ENCODE measurements around the gene MYO16.

MYO16 gene

GRCh38 chr13:108924541-108924940 lies 295.1 kb downstream of the MYO16 start:
- no peak overlapping the region for H4K91ac ChIP-seq (ENCODE audit: low read length)
- H3K4me2 ChIP-seq (ENCODE audit: low read length, poor library complexity, severe bottlenecking) = no peak overlapping the region
- no peaks in the 10 kb centered on the region for H3K27me3 ChIP-seq (ENCODE audit: control insufficient read depth in 1 of 2, insufficient read depth in 1 of 2, low read length in 2 of 2)
- no peaks in the 10 kb centered on the region for H3K79me1 ChIP-seq (replicated peaks; ENCODE audit: low read length, poor library complexity, severe bottlenecking)
- no peaks in the 10 kb centered on the region for H3K36me3 ChIP-seq (ENCODE audit: control insufficient read depth in 1 of 2, insufficient read depth in 2 of 2, low read depth in 1 of 2, low read length in 2 of 2)
- H3K23ac ChIP-seq (ENCODE audit: low read length in 2 of 2) = no peak overlapping the region
- DNase-seq = no peak
- H3K9ac ChIP-seq (ENCODE audit: low read length) = no peak overlapping the region
- H2BK12ac ChIP-seq (ENCODE audit: low read length in 2 of 2) = no peak overlapping the region
- H3K18ac ChIP-seq (ENCODE audit: low read depth in 1 of 2, low read length in 2 of 2) = no peak overlapping the region
- no peaks in the 10 kb centered on the region for H3K9me3 ChIP-seq (ENCODE audit: control insufficient read depth, low read length)
- no peak overlapping the region for H3K14ac ChIP-seq (ENCODE audit: low read length in 2 of 2)
- H2BK120ac ChIP-seq (ENCODE audit: low read depth, low read length) = no peak overlapping the region
- no peak overlapping the region for H2BK5ac ChIP-seq (ENCODE audit: low read depth, low read length, poor library complexity, severe bottlenecking)
- H3K4ac ChIP-seq (ENCODE audit: low read depth in 1 of 2, low read length in 2 of 2) = no peak overlapping the region
- no peak overlapping the region for H2AK5ac ChIP-seq (ENCODE audit: low read length, severe bottlenecking)
- H3K27ac ChIP-seq (ENCODE audit: low read length, poor library complexity, severe bottlenecking) = no peak overlapping the region
- H2BK15ac ChIP-seq (ENCODE audit: low read depth, poor library complexity, severe bottlenecking) = no peak overlapping the region
- H3K4me1 ChIP-seq (ENCODE audit: control insufficient read depth, insufficient read depth, low read depth, low read length) = no peaks in the 10 kb centered on the region
- H4K8ac ChIP-seq (ENCODE audit: low read length) = no peak overlapping the region
- WGBS = 89% methylated on average over 11 of the region's 11 CpGs
- H2AFZ ChIP-seq (ENCODE audit: low read depth, low read length) = no peak overlapping the region
- H3K4me3 ChIP-seq (ENCODE audit: insufficient read depth in 1 of 2, low read depth in 1 of 2, low read length in 2 of 2) = no peak overlapping the region

DNA sequence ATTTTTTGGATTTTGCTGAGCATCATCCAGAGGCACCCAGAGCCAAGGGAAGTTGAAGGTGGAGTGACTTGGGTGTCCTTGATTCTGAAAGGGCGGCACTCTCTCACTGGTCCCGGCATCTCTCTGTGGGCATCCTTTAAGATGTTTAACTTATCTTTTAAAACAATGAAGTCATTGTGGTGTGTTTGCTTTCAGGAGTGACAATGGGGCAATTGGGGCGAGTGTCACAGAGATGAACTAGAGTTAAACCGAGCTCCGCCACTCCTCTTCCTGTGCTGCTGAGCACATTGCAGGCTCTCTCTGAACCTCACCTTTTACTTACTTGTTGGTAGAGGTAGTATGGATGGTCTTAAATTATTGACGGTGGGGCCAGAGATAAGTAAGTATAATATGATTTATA lies 295.7 kb downstream of the MYO16 start:
- 99% methylated on average over 5 of the region's 6 CpGs for WGBS
- no peak for DNase-seq
- H3K27me3 ChIP-seq (ENCODE audit: control insufficient read depth in 1 of 2, insufficient read depth in 1 of 2, low read length in 2 of 2) = no peaks in the 10 kb centered on the region
- no peaks in the 10 kb centered on the region for H3K36me3 ChIP-seq (ENCODE audit: control insufficient read depth in 1 of 2, insufficient read depth in 2 of 2, low read depth in 1 of 2, low read length in 2 of 2)
- H3K27ac ChIP-seq (ENCODE audit: low read length, poor library complexity, severe bottlenecking) = no peak overlapping the region
- no peak overlapping the region for H3K23ac ChIP-seq (ENCODE audit: low read length in 2 of 2)
- H2BK5ac ChIP-seq (ENCODE audit: low read depth, low read length, poor library complexity, severe bottlenecking) = no peak overlapping the region
- H2BK120ac ChIP-seq (ENCODE audit: low read depth, low read length) = no peak overlapping the region
- no peaks in the 10 kb centered on the region for H3K4me1 ChIP-seq (ENCODE audit: control insufficient read depth, insufficient read depth, low read depth, low read length)
- H3K14ac ChIP-seq (ENCODE audit: low read length in 2 of 2) = no peak overlapping the region
- H4K91ac ChIP-seq (ENCODE audit: low read length) = no peak overlapping the region
- no peak overlapping the region for H3K9ac ChIP-seq (ENCODE audit: low read length)
- H3K9me3 ChIP-seq (ENCODE audit: control insufficient read depth, low read length) = no peaks in the 10 kb centered on the region
- no peak overlapping the region for H2BK15ac ChIP-seq (ENCODE audit: low read depth, poor library complexity, severe bottlenecking)
- H3K18ac ChIP-seq (ENCODE audit: low read depth in 1 of 2, low read length in 2 of 2) = no peak overlapping the region
- no peaks in the 10 kb centered on the region for H3K79me1 ChIP-seq (replicated peaks; ENCODE audit: low read length, poor library complexity, severe bottlenecking)
- no peak overlapping the region for H4K8ac ChIP-seq (ENCODE audit: low read length)
- no peak overlapping the region for H3K4ac ChIP-seq (ENCODE audit: low read depth in 1 of 2, low read length in 2 of 2)
- H3K4me3 ChIP-seq (ENCODE audit: insufficient read depth in 1 of 2, low read depth in 1 of 2, low read length in 2 of 2) = no peak overlapping the region
- H2AFZ ChIP-seq (ENCODE audit: low read depth, low read length) = no peak overlapping the region
- no peak overlapping the region for H2AK5ac ChIP-seq (ENCODE audit: low read length, severe bottlenecking)
- H2BK12ac ChIP-seq (ENCODE audit: low read length in 2 of 2) = no peak overlapping the region
- no peak overlapping the region for H3K4me2 ChIP-seq (ENCODE audit: low read length, poor library complexity, severe bottlenecking)

- Histone ChIP-seq H3K79me1 (replicated peaks; ENCODE audit: low read length, poor library complexity, severe bottlenecking) (no peaks in the 10 kb centered on the region), H3K27ac (ENCODE audit: low read length, poor library complexity, severe bottlenecking) (no peak overlapping the region), H2BK5ac (ENCODE audit: low read depth, low read length, poor library complexity, severe bottlenecking) (no peak overlapping the region), H3K18ac (ENCODE audit: low read depth in 1 of 2, low read length in 2 of 2) (no peak overlapping the region), H3K9me3 (ENCODE audit: control insufficient read depth, low read length) (no peaks in the 10 kb centered on the region), H3K14ac (ENCODE audit: low read length in 2 of 2) (no peak overlapping the region), H3K9ac (ENCODE audit: low read length) (no peak overlapping the region), H4K8ac (ENCODE audit: low read length) (no peak overlapping the region), H2BK15ac (ENCODE audit: low read depth, poor library complexity, severe bottlenecking) (no peak overlapping the region), H3K27me3 (ENCODE audit: control insufficient read depth in 1 of 2, insufficient read depth in 1 of 2, low read length in 2 of 2) (no peaks in the 10 kb centered on the region), H3K36me3 (ENCODE audit: control insufficient read depth in 1 of 2, insufficient read depth in 2 of 2, low read depth in 1 of 2, low read length in 2 of 2) (no peaks in the 10 kb centered on the region), H2AK5ac (ENCODE audit: low read length, severe bottlenecking) (no peak overlapping the region), H3K23ac (ENCODE audit: low read length in 2 of 2) (no peak overlapping the region), H4K91ac (ENCODE audit: low read length) (no peak overlapping the region), H3K4me3 (ENCODE audit: insufficient read depth in 1 of 2, low read depth in 1 of 2, low read length in 2 of 2) (no peak overlapping the region), H3K4ac (ENCODE audit: low read depth in 1 of 2, low read length in 2 of 2) (no peak overlapping the region), H2BK12ac (ENCODE audit: low read length in 2 of 2) (no peak overlapping the region), H2AFZ (ENCODE audit: low read depth, low read length) (no peak overlapping the region), H2BK120ac (ENCODE audit: low read depth, low read length) (no peak overlapping the region), H3K4me1 (ENCODE audit: control insufficient read depth, insufficient read depth, low read depth, low read length) (no peaks in the 10 kb centered on the region), H3K4me2 (ENCODE audit: low read length, poor library complexity, severe bottlenecking) (no peak overlapping the region)
- DNase-seq = no peak
- 91% methylated on average over 5 of the region's 5 CpGs for WGBS
These were observed 297.5 kb downstream of the MYO16 start for GRCh38 chr13:108926862-108927261.

- 89% methylated on average over 16 of the region's 16 CpGs for WGBS
- Histone ChIP-seq H2AK5ac (ENCODE audit: low read length, severe bottlenecking) (no peak overlapping the region), H3K9me3 (ENCODE audit: control insufficient read depth, low read length) (no peaks in the 10 kb centered on the region)
These were observed 298.2 kb downstream of the MYO16 start for GRCh38 chr13:108927615-108928014.

More at GRCh38 chr13:108927615-108928014, 298.2 kb downstream of the MYO16 start:
- Histone ChIP-seq H2BK120ac (ENCODE audit: low read depth, low read length) (no peak overlapping the region), H3K4me2 (ENCODE audit: low read length, poor library complexity, severe bottlenecking) (no peak overlapping the region), H3K4me1 (ENCODE audit: control insufficient read depth, insufficient read depth, low read depth, low read length) (no peaks in the 10 kb centered on the region), H3K36me3 (ENCODE audit: control insufficient read depth in 1 of 2, insufficient read depth in 2 of 2, low read depth in 1 of 2, low read length in 2 of 2) (no peaks in the 10 kb centered on the region), H3K9ac (ENCODE audit: low read length) (no peak overlapping the region), H3K27me3 (ENCODE audit: control insufficient read depth in 1 of 2, insufficient read depth in 1 of 2, low read length in 2 of 2) (no peaks in the 10 kb centered on the region), H3K79me1 (replicated peaks; ENCODE audit: low read length, poor library complexity, severe bottlenecking) (no peaks in the 10 kb centered on the region), H2BK12ac (ENCODE audit: low read length in 2 of 2) (no peak overlapping the region), H4K91ac (ENCODE audit: low read length) (no peak overlapping the region), H3K23ac (ENCODE audit: low read length in 2 of 2) (no peak overlapping the region), H2AFZ (ENCODE audit: low read depth, low read length) (no peak overlapping the region), H3K27ac (ENCODE audit: low read length, poor library complexity, severe bottlenecking) (no peak overlapping the region), H3K4me3 (ENCODE audit: insufficient read depth in 1 of 2, low read depth in 1 of 2, low read length in 2 of 2) (no peak overlapping the region), H4K8ac (ENCODE audit: low read length) (no peak overlapping the region), H2BK5ac (ENCODE audit: low read depth, low read length, poor library complexity, severe bottlenecking) (no peak overlapping the region), H3K14ac (ENCODE audit: low read length in 2 of 2) (peak overlapping the region in 1 of 2 experiments; percentile 35), H3K4ac (ENCODE audit: low read depth in 1 of 2, low read length in 2 of 2) (no peak overlapping the region), H2BK15ac (ENCODE audit: low read depth, poor library complexity, severe bottlenecking) (no peak overlapping the region), H3K18ac (ENCODE audit: low read depth in 1 of 2, low read length in 2 of 2) (no peak overlapping the region)
- DNase-seq = no peak
